HG03097 (cell line): ENCODE results near the gene ATXN2L.
"Not testable (repeated sequence)": the region's sequence is repeated elsewhere in the genome, so short reads cannot be mapped to it uniquely, and the experiment has no call there.

Experiments
- ATAC-seq: cut with Tn5 transposase; IDR thresholded peaks from one replicate; pipeline ENCODE4 v1.9.1; 2021; ENCODE audit not compliant: unreplicated experiment, low FRiP score

Gene ATXN2L

DNA sequence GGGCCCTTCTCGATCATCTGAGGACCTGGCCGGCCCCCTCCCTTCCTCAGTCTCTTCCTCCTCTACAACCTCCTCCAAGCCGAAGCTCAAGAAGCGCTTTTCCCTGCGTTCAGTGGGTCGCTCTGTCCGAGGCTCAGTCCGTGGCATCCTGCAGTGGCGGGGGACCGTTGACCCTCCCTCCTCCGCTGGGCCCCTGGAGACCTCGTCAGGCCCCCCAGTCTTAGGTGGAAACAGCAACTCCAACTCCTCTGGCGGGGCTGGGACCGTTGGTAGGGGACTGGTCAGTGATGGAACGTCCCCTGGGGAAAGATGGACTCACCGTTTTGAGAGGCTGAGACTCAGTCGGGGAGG is 43.6 kb downstream of the ATXN2L start:
- ATAC-seq = no peak

DNA sequence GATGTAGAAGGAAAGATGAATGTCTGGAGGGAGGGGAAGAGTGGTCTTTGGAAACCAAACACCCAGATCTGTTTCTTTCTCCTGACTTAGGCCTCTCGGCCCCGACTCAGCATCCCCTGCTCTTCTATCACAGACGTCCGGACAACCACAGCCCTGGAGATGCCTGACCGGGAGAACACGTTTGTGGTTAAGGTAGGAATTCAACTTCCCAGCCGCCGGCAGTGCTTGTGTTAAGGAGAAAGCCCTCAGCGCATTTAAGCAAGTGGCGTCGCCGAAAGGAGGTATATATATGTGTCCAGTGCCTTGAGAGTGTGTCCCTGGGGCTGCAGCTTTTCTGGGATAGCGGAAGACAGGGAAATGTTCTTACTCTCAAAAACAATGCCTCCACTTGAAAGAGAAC is 44.4 kb downstream of the ATXN2L start:
- no peak for ATAC-seq

DNA sequence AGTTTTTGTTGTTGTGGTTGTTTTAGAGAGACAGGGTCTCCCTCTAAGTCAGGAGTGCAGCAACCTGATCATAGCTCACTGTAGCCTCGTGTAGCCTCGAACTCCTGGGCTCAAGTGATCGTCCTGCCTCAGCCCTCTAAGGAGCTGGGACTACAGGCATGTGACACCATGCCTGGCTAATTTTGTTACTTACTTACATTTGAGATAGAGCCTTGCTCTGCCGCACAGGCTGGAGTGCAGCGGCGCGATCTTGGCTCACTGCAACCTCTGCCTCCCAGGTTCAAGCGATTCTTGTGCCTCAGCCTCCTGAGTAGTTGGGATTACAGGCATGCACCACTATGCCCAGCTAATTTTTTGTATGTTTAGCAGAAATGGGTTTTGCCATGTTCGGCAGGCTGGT is 44.8 kb downstream of the ATXN2L start:
- ATAC-seq = not testable (repeated sequence)

DNA sequence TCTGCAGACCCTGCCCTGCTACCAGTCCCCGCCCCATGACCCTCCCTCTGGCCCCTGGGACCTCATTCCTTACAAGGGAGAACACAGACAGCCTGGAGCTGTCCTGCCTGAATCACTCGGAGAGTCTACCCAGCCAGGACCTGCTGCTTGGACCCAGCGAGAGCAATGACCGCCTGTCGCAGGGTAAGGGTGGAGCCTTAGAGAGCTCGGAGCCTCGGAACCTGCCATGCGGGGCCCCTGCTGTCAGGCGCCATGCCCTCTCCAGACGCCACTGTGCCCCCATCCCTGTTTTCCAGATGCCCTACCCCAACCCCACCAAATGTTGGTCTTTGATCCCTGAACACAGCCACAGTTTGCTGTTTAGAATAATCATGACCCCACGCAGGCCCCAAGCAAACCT is 46.4 kb downstream of the ATXN2L start:
- ATAC-seq = no peak

DNA sequence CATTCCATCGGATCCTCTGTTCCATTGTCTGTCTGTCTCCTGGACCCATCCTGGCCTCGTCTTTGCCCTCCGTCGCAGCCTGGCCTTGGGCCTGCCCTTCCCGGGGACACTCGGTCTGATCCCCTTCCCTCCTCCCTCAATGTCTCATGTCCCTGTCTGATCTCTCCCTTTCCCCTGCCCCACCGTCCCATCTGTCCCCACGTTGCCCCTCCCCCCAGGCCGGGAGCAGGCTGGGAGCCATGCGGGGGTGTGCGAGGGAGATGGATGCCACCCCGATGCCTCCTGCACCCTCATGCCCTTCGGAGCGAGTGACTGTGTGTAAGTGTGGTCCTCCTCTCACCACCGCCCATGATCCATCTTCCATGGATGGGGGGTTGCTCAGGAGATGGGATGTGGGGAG is 50.2 kb downstream of the ATXN2L start:
- no peak for ATAC-seq

DNA sequence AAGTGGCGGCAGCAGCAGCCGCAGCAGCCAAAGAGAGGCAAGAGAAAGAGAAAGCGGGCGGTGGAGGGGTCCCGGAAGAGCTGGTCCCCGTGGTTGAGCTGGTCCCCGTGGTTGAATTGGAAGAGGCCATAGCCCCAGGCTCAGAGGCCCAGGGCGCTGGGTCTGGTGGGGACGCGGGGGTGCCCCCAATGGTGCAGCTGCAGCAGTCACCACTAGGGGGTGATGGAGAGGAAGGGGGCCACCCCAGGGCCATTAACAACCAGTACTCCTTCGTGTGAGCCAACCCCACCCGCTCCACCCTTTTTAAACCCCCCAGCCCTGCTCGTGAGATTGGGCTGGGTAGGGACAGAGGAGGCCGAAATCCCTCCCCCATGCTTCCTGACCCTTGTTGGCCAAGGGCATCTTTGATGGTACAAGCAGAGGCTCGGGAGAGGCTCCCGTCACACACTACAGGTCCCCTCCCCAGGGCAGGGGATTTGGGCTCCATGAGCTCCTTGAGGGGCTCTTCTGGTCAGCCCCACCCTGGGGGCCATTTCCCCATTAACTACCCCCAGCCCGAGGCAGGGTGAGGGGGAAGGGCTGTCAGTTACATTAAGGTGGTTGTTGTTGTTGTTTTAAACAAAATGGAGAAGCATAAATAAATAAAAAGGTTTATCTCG is 50.9 kb downstream of the ATXN2L start:
- no peak for ATAC-seq

DNA sequence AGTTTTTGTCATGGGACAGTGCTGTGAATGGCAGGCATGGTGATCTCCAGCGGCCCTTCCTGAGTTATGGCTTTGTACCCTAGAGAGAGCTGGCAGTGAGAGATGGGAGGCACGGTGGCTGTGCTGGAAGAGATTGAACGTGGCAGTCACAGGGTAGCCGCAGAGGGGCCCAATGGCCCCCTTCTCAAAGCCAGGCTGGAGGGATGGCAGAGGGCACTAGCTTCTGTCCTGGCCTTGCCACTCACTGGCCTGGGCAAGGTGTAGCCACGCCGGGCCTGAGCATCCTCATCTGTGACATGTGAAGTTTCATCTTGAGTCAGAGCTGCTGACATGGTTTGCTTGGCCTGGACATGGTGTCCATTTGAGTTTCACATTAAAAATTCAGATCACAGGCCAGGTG is 51.6 kb downstream of the ATXN2L start:
- ATAC-seq = no peak

DNA sequence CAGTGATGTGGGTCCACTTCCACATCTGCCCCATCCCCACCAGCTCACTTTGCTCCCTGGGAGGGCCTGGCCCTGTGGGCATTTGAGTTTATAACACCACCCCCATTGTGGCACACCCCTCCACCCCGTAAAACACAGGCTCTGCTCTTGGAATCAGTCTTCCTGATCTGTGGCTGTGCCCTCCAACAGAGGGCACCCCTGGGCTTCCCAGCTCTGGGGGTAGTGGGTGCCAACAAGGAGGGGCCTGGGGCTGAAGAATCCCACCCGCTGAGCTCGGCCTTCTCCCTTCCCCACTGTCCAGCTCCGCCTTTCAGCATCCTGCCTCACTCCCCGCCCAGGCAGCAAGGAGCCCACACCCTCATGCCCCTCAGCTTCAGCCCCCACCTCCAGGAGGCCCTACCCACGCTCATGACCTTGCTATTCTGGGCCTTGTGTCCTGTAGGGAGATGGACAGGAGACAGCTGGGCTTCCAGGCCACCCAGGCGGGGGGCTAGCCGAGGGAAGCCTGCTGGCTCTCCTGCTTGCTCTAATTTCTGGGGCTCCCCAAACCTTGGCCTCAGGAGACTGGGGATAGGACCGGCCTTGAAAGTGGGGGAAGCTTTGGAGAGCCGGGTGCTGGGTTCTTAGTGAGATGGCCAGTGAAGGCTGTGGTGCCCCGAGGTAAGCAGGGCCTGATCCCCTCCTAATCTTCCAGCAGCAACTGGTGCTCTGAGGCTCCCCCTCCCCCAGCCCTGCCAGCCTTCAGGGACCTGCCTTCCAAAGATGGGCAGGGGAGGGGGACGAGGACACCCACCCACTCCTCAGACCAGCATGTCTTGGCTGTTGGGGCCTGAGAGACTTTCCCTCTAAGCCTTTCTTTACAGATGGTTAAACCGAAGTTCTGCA is 52.6 kb downstream of the ATXN2L start:
- ATAC-seq = no peak

DNA sequence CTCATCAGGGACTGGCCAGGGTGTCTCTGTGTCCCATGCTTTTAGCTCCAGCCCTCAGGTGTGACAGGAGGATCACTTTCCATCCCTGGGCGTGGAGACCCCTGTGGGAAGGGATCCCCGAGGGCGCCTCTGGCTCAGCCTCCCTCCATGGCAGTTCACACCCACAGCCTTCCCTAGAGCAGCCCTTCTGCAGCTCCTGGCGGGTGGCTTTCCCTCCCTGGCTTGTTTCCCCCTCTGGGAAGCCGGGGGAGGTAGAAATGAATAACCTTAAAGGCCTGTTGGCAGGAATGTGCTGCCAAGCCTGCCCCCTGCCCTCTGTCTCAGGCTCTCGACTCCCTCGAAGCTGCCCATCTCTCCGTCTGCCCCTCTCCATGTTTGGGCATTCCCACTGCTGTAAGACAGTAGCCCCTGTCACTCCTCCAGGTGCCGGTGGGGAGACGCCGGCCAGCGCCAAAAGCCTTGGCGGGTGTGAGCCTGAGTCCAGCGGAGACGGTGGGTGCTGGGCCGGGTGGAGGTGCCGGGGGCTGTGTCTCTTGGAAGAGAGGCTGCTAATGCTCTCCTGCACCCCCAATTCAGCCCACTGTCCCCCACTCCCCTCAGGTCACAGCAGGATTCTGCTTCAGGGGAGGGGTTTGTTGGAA is 53.3 kb downstream of the ATXN2L start:
- no peak for ATAC-seq

DNA sequence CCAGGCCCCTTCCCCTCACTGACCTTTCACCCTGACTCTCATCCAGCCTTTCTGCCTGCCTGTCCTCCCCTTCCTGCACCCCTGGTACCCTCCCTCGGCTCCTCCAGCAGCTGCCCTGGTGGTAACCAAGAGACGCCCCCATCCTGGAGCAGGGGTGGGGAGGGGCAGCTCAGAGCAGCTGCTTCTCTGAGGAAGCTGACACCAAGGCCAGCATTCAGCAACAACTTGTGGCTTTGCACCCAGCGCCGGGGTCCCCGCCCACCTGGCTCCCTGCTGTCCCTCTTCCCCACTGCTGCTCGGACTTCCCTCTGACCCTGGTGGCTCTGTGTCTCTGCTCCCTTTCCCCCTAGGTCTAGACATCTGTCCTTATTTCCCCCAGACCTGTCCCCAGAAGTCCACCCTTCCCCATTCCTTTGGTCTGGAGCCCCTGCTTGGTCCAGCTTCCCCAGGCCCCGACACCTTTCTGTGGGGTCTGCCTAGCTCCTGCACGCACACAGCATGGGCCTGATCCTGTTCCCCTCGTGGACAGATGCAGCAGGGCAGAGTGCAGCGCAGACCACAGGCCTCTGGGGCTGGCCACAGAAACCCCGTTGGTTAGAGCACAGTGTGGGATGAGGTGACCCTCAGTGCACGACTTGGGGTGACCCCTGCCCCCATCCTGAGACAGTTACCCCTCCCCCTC is 54.3 kb downstream of the ATXN2L start:
- ATAC-seq = no peak

DNA sequence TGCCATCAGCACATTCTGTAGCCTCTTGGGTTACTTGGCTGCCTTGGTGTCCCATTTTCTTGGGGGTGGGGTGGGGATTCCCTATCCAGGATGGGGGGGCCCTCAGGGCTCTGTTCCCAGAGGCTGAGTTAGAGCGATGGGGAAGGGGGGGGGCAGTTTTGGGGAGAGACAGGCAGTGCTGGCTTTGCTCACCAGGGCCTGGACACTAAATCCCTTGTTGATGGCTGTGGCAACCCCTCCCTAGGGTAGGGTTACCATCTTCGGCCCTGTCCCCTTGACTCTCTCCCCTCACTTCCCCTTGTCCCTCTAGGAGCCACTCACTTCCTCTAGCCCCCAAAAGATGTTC is 54.8 kb downstream of the ATXN2L start:
- no peak for ATAC-seq

DNA sequence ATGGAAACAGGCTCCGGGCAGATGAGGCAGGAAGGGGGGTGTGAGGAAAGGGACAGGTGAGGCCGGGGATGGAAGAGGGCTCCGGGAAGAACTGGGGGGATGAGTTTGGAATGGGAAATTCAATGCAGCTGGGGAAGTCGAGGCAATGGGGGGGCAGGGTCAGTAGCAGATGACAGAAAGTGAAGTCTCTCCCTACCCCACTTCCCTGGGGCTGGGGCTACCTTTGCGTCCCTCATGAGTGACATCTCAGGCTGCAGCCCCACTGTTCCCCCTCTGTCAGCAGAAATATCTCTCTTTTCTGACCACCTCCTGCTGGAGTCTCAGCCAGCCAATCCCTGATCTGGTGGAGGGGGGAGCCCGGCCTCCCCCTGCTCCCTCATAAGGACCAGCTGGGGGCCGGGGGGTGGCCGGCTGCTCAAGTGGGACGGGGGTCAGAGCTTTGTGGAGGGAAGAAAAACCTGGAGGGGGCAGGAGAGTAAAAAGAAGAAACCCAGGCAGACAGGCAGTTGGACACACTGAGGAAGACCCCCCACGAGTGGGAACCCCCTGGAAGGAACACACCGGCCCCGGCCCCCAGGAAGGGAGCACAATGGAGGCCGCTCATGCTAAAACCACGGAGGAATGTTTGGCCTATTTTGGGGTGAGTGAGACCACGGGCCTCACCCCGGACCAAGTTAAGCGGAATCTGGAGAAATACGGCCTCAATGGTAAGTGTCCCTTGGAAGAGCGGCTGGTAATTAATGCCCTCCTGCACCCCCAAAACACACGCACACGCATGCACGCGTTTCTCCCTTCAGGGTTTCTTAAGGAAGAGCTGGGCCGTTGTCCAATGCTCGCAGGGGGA is 55.5 kb downstream of the ATXN2L start, which contains the start of gene ATP2A1:
Gene ATP2A1 (plus strand): TSS at position 406 of the 844 bp plus-strand sequence. CDS start 184 bp downstream, at position 590.
- ATAC-seq = no peak

DNA sequence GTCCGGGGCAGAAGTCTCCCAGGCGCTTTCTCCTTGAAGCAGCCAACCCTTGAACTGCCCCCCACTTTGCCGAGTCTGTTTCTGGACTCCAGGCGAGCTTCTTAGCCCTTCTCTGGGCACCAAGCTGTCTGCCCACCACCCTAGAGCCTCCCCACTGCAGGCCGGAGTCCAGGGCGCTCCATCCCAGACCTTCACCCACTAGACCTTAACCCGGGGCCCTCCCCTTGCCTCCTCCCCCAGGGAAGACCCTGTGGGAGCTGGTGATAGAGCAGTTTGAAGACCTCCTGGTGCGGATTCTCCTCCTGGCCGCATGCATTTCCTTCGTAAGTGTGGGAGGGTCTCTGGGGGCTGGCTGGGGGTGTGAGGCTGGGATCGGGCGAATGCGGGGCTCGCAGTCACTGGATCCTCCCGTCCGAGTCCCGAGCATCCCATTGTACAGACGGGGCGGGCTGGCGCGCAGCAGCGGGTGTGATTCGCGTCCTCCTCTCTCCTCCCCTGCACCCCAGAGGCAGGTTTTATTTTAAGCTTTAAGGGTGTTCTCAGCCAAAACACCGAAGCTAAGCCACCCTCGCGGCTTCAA is 56.6 kb downstream of the ATXN2L start:
- no peak for ATAC-seq

DNA sequence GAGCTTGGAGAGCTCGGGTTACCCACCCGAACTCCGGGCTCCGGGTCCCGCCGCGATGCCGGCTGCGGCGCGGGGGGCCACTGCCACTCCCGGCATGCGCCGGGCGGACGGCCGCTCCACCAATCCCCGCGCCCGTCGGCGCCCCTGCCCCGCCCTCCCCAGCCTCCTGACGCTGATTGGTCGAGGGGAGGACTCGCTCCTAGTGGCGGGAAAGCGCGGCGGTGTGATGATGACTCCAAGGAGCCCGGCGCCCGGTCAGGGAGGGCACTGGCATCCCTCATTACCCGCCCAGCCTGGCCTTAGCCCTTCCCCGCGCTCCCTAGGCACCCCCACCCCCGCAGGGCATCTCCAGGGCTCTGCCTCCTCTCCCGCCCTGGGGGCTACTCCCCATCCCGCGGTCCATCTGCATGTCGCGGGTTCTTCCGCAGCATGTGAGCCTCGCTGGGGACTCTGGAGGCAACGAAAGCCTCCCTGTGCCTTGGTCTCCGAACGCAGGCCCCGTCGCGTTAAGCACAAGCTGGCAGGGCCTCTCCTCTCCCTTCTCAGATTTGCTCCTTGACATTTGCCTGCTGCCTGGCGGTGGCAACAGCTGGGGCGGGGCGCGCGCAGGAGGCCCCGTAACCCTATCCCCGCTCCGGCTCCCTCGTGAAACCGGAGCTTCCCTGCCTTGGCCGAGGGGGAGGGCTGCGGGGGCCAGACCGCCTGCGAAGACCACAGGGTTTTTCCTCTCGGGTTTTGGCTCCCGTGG is 57.2 kb downstream of the ATXN2L start:
- ATAC-seq = peak; percentile 62

DNA sequence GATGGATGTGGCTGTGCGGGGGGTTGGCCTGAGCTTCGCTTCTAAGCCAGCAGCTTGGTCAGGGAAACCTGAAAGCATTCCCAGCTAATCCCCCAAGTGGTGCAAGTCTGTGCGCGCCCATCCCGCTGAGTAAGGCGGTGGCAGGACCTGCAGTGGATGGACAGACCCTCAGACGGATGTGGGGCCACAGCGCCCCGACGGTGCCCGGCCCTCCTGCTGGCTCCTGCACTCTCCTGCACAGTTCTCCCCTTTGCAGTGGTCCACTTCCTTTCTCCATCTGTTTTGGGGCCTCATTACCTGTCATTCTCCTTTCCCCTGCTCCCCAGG is 57.8 kb downstream of the ATXN2L start:
- no peak for ATAC-seq

DNA sequence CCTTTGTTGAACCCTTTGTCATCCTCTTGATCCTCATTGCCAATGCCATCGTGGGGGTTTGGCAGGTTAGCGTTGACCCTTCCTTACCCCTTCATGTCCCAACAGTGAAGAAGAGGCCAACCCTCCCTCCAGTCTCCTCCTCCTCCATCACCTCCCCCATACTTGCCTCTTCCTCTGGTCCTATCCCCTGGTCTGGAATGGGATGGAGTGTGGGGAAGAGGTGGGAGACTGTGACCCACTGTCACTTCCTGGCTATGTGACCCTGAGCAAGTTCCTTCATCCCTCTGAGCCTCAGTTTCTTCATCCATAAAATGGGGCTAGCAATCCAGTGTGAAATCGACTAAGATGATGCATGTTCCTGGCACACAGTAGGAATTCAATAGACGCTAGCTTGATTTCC is 58.2 kb downstream of the ATXN2L start:
- ATAC-seq = no peak

DNA sequence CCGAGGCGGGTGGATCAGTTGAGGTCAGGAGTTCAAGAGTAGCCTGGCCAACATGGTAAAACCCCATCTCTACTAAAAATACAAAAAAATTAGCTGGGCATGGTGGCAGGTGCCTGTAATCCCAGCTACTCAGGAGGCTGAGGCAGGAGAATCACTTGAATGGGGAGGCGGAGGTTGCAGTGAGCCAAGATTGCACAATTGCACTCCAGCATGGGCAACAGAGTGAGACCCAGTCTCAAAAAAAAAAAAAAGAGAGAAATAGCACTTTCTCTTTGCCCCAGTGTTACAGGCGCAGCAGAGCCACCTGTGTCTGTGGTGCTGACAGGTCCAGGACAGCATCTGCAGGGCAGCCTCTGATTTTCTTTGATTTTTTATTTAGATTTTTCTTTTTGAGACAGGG is 58.8 kb downstream of the ATXN2L start:
- not testable (repeated sequence) for ATAC-seq

DNA sequence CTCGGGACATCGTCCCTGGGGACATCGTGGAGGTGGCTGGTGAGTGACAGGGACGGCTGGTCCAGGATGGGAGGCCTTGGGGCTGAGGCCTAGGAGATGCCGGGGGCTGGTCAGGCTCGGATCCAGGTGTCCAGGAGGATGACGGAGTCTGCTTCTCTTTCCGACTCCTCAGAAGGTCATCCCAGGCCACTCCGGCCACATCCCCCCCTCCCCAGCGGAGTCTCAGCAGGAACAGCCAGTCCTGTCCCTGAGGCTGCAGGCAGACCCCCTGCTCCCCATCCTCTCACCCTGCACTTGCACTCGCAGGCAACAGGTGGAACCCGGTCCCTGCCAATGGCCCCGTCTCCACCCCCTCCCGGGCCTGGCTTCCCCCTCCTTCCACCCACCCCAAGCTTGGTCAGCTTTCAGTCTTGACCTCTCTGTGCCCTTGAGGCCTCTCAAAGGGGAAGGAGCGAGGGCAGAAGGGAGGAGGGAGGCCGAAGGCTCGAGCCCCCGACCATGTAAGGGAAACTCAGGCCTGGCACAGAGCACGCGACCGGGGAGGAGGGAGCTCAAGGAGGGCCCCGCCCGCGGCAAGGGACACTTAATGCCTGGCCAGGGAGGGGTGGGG is 59.9 kb downstream of the ATXN2L start:
- no peak for ATAC-seq
